GM23248 (cell line): Measurements from ENCODE around the gene CCDC194. TPM values are rescaled to one million over a fixed set of nuclear protein-coding genes. Genes with fewer than 3 reads are reported as not detected.

Experiments
- DNase-seq: peaks from one replicate; pipeline ENCODE4 v3.0.0-alpha.2; 2015
- H2AFZ ChIP-seq: fragments of 200-600 bp; sonication (generic); 2 replicates; pipeline ENCODE4 v1.6.1; 2016; ENCODE audit warnings: antibody characterized with exemption
- H3F3A ChIP-seq: fragments of 200-600 bp; sonication (generic); 2 replicates; pipeline ENCODE4 v1.6.1; 2016; ENCODE audit warnings: mild to moderate bottlenecking, antibody characterized with exemption, mixed run types; ENCODE audit not compliant: insufficient read depth
- H3K27ac ChIP-seq: fragments of 200-600 bp; sonication (generic); 2 replicates; pipeline ENCODE4 v1.5.1; 2016; ENCODE audit warnings: mild to moderate bottlenecking
- H3K27me3 ChIP-seq: fragments of 200-600 bp; sonication (generic); replicated peaks from 2 replicates; pipeline ENCODE4 v1.6.1; 2016; ENCODE audit warnings: mild to moderate bottlenecking; ENCODE audit not compliant: insufficient read depth
- H3K36me3 ChIP-seq: fragments of 200-600 bp; sonication (generic); 2 replicates; pipeline ENCODE4 v1.6.1; 2016; ENCODE audit warnings: low read depth, mild to moderate bottlenecking
- H3K4me1 ChIP-seq: fragments of 200-600 bp; sonication (generic); 2 replicates; pipeline ENCODE4 v1.6.1; 2016; ENCODE audit warnings: mild to moderate bottlenecking; ENCODE audit not compliant: insufficient read depth
- H3K4me2 ChIP-seq: fragments of 200-600 bp; sonication (generic); one replicate; pipeline ENCODE4 v1.6.1; 2016; ENCODE audit warnings: mild to moderate bottlenecking; ENCODE audit not compliant: unreplicated experiment
- H3K4me3 ChIP-seq: fragments of 200-600 bp; sonication (generic); 2 replicates; pipeline ENCODE4 v1.5.1; 2016; ENCODE audit warnings: mild to moderate bottlenecking
- H3K79me2 ChIP-seq: fragments of 200-600 bp; sonication (generic); 2 replicates; pipeline ENCODE4 v1.6.1; 2016; ENCODE audit warnings: mild to moderate bottlenecking; ENCODE audit not compliant: insufficient read depth
- H3K9ac ChIP-seq: fragments of 200-600 bp; sonication (generic); 2 replicates; pipeline ENCODE4 v1.6.1; 2016; ENCODE audit warnings: mild to moderate bottlenecking
- H3K9me2 ChIP-seq: fragments of 200-600 bp; sonication (generic); 2 replicates; pipeline ENCODE4 v1.6.1; 2016; ENCODE audit warnings: mixed run types, mild to moderate bottlenecking, moderate library complexity; ENCODE audit not compliant: insufficient read depth
- H3K9me3 ChIP-seq: fragments of 200-600 bp; sonication (generic); one replicate; pipeline ENCODE4 v1.6.1; 2017; ENCODE audit warnings: low read depth
- H4K20me1 ChIP-seq: fragments of 200-600 bp; sonication (generic); 2 replicates; pipeline ENCODE4 v1.6.0; 2016; ENCODE audit not compliant: insufficient read depth
- EZH2 ChIP-seq: fragments of 200-600 bp; sonication (generic); IDR thresholded peaks from 2 replicates; pipeline ENCODE4 v1.6.1; 2018; ENCODE audit warnings: antibody characterized with exemption, mild to moderate bottlenecking; ENCODE audit not compliant: insufficient read depth, poor library complexity, severe bottlenecking
- EZH2phosphoT487 ChIP-seq: fragments of 200-600 bp; sonication (generic); IDR thresholded peaks from 2 replicates; pipeline ENCODE4 v1.6.1; 2018; ENCODE audit warnings: antibody characterized with exemption, moderate library complexity, mild to moderate bottlenecking, low read depth; ENCODE audit not compliant: insufficient read depth
- WGBS, 2 experiments: methylation state at CpG; one replicate each; pipeline ENCODE4 v1.1.6; 2015 to 2017; ENCODE audit warnings: low lambda C conversion rate in 2 of 2, low coverage in 1 of 2; ENCODE audit errors: missing lambda C conversion rate in 2 of 2; 5-methylcytosine and 5-hydroxymethylcytosine counted together
- in situ Hi-C: fragments of 300-500 bp; cut with MboI; formaldehyde crosslinking; loops from 2 replicates; pipeline ENCODE4 v1.15.0; 2020
- polyA plus RNA-seq: library from polyadenylated mRNA; unstranded; fragments of >200 nt; fragmentation: Nextera tagmentation; extraction: Ambion mirVana; gene quantifications from 2 replicates; pipeline ENCODE4 v1.2.1, GENCODE V29; 2016
- total RNA-seq: library from RNA; depleted of rRNA; stranded (reverse); fragments of >200 nt; shearing (Covaris generic); gene quantifications from 2 replicates; pipeline ENCODE4 v1.2.3, GENCODE V29; 2014

CCDC194 gene
- total and polyA plus RNA-seq, 2 experiments from 2014 or later, result not detected

DNA sequence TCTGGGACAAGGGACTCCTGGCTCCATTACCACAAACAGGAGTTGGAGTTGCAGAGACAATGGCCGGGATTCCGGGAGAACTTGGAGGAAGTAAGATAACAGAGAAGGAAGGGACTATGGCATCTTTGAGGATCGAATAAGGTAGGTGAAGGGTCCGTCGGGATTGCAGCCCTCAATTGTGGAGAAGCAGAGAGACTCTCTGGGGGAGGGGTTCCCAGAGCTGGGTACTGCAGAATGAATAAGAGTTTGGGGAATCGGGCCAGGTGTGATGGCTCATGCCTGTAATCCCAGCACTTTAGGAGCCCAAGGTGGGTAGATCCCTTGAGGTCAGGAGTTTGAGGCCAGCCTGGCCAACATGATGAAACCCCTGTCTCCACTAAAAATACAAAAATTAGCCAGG is 7.6 kb upstream of the CCDC194 start:
- Histone ChIP-seq H3K27ac (no peak overlapping the region), H3K27me3 (no peaks in the 10 kb centered on the region), H3K36me3 (no peaks in the 10 kb centered on the region), H3K9me2 (no peaks in the 10 kb centered on the region), H3K9me3 (no peaks in the 10 kb centered on the region), H4K20me1 (no peaks in the 10 kb centered on the region), H3F3A (no peaks in the 10 kb centered on the region), H3K79me2 (no peaks in the 10 kb centered on the region), H3K4me2 (no peak overlapping the region), H3K4me3 (no peak overlapping the region), H3K4me1 (no peaks in the 10 kb centered on the region), H3K9ac (no peak overlapping the region), H2AFZ (no peak overlapping the region)
- no peak for DNase-seq
- in situ Hi-C loops, result no loop called here
- 83 to 88% methylated on average over 6 of the region's 6 CpGs for WGBS, 2 experiments
- no peak for TF ChIP-seq EZH2
- TF ChIP-seq EZH2phosphoT487, result no peak

DNA sequence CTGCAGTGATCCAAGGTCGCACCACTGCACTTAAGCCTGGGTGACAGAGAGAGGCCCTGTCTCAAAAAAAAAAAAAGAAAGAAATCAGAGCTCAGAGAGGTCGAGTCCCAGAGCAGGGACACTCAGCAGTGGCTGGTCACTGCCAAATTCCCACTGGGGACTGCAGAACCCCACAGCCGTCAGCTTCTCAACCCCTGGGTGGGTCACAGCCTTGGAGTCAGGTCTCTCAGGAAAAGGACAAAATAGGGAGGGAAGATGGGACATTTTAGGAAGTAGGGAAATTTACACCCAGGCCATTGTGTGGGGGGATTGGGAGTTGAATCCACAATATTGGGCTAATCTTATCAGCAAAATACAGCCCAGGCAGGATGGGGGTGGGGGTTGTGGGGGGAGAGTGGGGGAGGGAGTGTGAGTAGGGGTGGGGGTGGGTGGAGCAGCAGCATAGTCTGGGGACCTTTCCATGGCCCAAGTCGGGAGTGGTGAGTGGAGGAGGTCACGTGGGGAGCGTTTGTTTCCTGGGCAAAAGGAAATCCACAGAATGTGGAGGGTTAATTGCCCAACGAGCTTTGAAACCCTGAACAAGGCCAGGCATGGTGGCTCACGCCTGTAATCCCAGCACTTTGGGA is 5.0 kb upstream of the CCDC194 start:
- Histone ChIP-seq H4K20me1 (no peaks in the 10 kb centered on the region), H3K9me3 (no peaks in the 10 kb centered on the region), H2AFZ (no peak overlapping the region), H3K4me3 (no peak overlapping the region), H3K4me2 (no peak overlapping the region), H3K27me3 (no peaks in the 10 kb centered on the region), H3K27ac (no peak overlapping the region), H3K9me2 (no peaks in the 10 kb centered on the region), H3K36me3 (no peaks in the 10 kb centered on the region), H3K79me2 (no peaks in the 10 kb centered on the region), H3K9ac (no peak overlapping the region), H3F3A (no peaks in the 10 kb centered on the region), H3K4me1 (no peaks in the 10 kb centered on the region)
- TF ChIP-seq EZH2 (no peak), EZH2phosphoT487 (no peak)
- DNase-seq, result no peak
- 44 to 63% methylated on average over 5 to 8 of the region's 8 CpGs for WGBS, 2 experiments
- in situ Hi-C loops, result no loop called here

DNA sequence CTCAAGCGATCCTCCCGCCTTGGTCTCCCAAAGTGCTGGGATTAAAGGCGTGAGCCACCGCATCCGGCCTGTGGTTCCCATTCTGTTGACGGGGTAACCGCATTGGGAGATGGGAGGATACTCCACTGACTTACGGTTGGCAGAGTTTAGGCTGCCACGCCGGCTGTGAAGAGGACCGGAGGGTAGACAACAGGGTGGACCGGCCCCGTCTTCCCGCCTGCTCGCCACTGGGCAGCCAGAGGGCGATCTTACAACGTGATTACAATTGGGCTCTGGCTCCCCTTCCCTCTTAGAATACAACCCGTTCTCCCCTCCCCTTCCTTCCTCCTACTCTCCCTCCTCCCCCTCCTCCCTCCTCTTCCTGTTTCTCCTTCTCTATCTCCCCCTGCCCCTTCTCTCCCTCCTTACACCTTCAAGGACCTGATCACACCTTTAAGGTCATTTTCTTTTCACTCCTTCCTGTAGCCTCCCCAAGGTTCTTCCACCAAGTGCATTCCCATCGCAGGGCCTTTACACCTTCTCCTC is 957 bp upstream of the CCDC194 start:
- H3K9me3 ChIP-seq, result no peaks in the 10 kb centered on the region
- no peaks in the 10 kb centered on the region for H3F3A ChIP-seq
- H3K9ac ChIP-seq, result no peak overlapping the region
- no peaks in the 10 kb centered on the region for H3K4me1 ChIP-seq
- H4K20me1 ChIP-seq, result no peaks in the 10 kb centered on the region
- TF ChIP-seq EZH2phosphoT487 (no peak), EZH2 (no peak)
- peak; percentile 74 for DNase-seq
- 15 to 20% methylated on average over 14 to 19 of the region's 19 CpGs for WGBS, 2 experiments
- H2AFZ ChIP-seq, result peak overlapping the region; percentile 66
- no peak overlapping the region for H3K4me2 ChIP-seq
- no peak overlapping the region for H3K27ac ChIP-seq
- H3K27me3 ChIP-seq, result no peaks in the 10 kb centered on the region; the same call in 1 of the 2 replicates
- no peak overlapping the region for H3K4me3 ChIP-seq
- in situ Hi-C loops, result no loop called here
- no peaks in the 10 kb centered on the region for H3K9me2 ChIP-seq
- no peaks in the 10 kb centered on the region for H3K36me3 ChIP-seq
- no peaks in the 10 kb centered on the region for H3K79me2 ChIP-seq

DNA sequence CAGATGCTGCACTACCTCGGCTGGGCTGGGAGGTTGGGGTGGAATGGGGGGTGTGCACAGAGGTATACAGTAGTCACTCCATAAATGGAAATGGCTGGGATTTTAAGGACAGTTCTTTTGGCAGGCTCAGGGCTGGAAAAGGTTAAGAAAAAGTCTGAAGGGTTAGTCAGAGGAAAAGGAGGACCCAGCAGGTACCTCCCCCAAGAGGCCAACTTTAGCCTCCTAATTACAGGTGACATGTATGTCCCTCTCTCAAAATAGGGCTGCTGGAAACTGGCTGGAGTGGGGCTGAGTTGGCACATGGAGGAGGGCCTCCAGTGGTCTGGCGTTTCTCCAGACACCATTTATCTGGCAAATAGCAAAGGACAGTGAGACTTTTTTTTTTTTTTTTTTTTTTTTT is 994 bp downstream of the CCDC194 start:
- no peak for TF ChIP-seq EZH2phosphoT487
- TF ChIP-seq EZH2, result no peak
- DNase-seq, result peak; percentile 17
- H2AFZ ChIP-seq, result no peak overlapping the region

More for the DNA sequence above, 994 bp downstream of the CCDC194 start:
- Histone ChIP-seq H3K4me2 (no peak overlapping the region), H3K9ac (no peak overlapping the region), H3K36me3 (no peaks in the 10 kb centered on the region), H4K20me1 (no peaks in the 10 kb centered on the region), H3F3A (peaks cover 8% of the 10 kb centered on the region; the same call in 1 of the 2 replicates), H3K4me1 (no peaks in the 10 kb centered on the region), H3K27me3 (no peaks in the 10 kb centered on the region; the same call in 1 of the 2 replicates), H3K79me2 (no peaks in the 10 kb centered on the region), H3K9me3 (no peaks in the 10 kb centered on the region), H3K27ac (no peak overlapping the region), H3K4me3 (no peak overlapping the region), H3K9me2 (no peaks in the 10 kb centered on the region)
- WGBS, 2 experiments, result 42 to 48% methylated on average over 2 of the region's 2 CpGs
- in situ Hi-C loops, result no loop called here
